H54 (cell line): ENCODE measurements around the gene FHIT.
"Not testable (repeated sequence)": the region's sequence is repeated elsewhere in the genome, so short reads cannot be mapped to it uniquely, and the experiment has no call there.

ENCODE experiments used
- DNase-seq: peaks from one replicate; pipeline ENCODE4 v3.0.0; 2011; ENCODE audit warnings: low spot score, mixed read lengths; ENCODE audit not compliant: insufficient read length
- FAIRE-seq: peaks from 3 replicates; lab custom pipeline; 2011; peaks lifted over from hg19 to GRCh38; lab: Jason Lieb, UNC
- POLR2A ChIP-seq: IDR thresholded peaks from 2 replicates; pipeline ENCODE4 v1.6.1; 2011; ENCODE audit warnings: low read depth, mild to moderate bottlenecking, low read length

The FHIT gene

DNA sequence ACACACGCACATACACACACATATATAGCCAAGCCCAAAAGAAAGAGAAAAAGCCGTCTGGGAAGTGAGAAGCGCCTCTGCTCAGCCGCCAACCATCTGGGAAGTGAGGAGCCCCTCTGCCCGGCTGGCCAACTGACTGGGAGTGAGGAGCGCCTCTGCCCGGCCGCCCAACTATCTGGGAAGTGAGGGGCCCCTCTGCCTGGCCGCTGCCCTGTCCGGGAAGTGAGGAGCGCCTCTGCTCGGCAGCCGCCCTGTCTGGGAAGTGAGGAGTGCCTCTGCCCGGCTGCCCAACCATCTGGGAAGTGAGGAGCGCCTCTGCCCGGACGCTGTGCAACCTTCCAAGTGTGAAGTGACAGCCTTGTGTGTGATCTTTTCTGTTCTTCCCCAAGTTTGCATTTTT lies 49.2 kb downstream of the FHIT start:
- FAIRE-seq = no peak
- DNase-seq = no peak
- no peak for TF ChIP-seq POLR2A

DNA sequence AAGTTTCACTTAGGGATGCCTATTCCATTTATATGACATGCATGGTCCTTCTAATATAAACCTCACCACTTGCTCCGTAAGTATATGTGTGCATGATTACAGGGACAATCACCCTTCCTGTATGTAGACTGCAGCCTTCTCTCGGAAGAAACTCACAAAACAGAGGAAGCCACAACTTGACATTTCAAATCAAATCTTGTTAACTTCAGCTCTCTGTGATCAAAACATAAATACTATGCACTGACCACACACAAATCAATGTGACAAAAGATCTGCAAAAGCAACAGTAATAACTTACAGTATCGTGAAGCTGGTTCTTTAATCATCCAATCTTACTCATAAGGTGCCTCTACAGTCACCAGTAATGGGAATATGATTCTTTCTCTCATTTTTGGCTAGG lies 50.2 kb downstream of the FHIT start:
- DNase-seq = no peak
- FAIRE-seq = no peak
- TF ChIP-seq POLR2A = no peak

DNA sequence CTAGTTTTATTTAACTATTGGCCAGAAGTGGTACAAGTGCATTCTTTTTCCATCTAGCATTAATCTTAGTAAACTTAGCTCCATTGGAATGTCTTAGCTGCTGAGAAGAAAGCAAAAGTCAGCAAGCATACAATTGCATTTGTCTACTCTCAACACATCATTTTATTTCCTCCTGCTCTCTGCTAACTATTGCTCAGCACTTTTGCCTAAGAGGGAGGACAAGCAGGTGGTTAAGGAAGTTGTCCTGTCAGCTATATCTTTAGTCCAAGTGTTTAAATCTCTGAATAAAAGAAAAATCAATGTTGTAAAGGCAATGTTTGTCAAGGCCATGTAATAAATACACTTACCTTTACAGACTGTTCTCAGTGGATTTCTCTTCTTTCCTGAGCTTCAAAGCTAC lies 51.0 kb downstream of the FHIT start:
- FAIRE-seq (no peak), DNase-seq (no peak)
- no peak for TF ChIP-seq POLR2A

DNA sequence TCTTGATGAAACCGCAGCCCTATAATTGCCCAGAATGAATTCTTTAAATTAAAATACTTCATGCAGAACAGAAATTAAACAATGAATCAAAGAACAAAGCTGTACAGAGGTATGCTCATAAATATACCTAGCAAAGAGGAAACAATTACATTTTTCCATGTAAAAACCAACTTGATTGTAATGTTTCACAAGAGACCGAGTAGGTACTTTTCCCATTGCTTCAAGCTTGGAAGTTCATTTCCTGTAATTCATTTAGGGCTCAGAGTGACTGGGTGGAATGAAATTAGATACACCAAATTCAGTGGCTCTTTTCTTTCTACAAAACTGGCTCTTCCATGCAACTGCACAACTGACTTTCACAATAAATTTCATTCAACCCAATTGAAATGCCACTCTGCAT lies 51.4 kb downstream of the FHIT start:
- FAIRE-seq (no peak), DNase-seq (no peak)
- no peak for TF ChIP-seq POLR2A

DNA sequence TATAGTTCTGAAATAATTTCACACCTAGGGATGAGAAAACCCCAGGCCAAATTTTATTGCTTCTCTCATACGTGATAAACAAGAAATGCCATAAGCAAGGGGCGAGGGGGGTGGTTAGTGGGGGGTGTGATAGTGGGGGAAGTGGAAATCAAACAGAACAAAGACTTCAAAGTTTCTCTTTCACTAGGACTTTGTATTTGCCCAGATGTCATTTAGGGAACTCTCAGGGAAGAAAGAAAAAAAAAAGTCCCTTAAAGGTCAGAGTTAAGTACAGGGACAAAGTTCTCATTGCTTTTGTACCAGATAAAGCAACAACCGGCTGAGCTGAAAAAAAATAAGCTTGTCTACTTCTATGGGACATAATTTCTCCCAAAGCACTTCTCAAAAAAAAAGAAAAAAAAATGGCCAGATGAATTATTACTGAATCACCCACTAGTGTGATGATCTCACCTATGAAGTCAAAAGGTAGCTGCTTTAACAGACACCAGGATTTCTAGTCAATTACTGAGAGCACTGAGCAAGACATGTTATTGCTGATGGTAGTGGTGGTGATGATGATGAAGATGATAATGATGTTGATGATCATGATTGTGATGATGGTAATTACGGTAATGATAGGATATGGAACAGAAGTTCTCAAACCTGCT lies 56.2 kb downstream of the FHIT start:
- FAIRE-seq (no peak), DNase-seq (no peak)
- no peak for TF ChIP-seq POLR2A

DNA sequence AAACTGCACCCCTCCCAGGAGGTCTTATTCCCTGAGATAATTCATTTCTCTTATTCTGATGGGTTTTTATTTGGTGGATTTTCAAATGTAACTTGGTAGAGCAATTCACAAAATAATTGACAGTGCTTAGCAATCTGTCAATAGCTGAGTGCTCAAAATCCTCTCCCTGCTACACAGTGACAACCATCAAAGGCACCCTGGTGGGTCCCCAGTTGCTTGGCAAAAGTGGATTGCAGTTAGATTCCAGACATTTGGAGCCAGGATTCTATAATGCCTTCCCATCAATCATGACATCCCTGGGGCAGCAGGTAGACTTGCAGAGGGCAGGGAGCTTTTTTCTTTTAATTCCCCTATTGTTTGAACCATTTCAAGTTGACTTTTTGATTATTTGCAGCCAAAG lies 59.0 kb downstream of the FHIT start:
- FAIRE-seq (no peak), DNase-seq (no peak)
- TF ChIP-seq POLR2A = no peak

DNA sequence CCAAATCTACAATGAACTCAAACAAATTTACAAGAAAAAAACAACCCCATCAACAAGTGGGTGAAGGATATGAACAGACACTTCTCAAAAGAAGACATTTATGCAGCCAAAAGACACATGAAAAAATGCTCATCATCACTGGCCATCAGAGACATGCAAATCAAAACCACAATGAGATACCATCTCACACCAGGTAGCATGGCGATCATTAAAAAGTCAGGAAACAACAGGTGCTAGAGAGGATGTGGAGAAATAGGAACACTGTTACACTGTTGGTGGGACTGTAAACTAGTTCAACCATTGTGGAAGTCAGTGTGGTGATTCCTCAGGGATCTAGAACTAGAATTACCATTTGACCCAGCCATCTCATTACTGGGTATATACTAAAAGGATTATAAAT lies 61.0 kb downstream of the FHIT start:
- DNase-seq, FAIRE-seq: not testable (repeated sequence)

DNA sequence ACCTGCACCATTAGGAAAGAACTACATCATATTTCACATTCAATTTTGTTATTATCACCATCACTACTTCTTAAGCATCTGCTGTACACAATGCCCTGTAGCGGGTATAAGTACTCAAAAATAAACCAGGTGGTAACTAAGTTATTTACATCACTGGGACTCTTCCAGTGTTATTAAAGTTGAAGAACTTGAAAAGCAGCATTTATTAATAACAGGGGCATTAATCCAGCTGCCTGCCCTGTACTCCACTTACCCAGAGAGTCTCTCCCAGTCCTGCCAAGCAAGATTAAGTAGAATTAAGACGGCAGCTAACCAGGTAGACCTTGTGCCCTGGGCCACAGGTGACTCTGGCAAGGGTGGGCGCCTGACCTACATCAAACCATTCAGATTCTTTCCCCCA lies 65.2 kb downstream of the FHIT start:
- no peak for TF ChIP-seq POLR2A
- no peak for DNase-seq
- no peak for FAIRE-seq

DNA sequence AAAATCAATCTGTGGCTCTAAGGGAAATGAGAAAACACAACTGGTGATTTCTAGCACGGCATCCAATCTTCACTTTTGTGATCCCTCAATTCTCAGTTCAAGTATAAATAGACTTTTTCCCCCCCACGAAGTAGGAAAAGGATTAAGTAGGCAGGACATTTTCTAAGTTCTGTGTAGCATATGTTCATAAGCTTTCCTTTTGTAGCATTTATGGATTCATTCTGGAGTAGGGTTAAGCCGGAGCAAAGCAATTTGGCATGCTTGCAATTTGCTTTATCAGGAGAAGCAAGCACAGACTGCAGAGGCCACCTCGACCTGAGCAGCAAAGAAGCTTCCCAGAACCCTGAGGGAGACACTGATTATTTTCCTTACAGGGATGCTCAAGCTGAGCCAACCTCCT lies 66.3 kb downstream of the FHIT start:
- no peak for TF ChIP-seq POLR2A
- DNase-seq (no peak), FAIRE-seq (no peak)

DNA sequence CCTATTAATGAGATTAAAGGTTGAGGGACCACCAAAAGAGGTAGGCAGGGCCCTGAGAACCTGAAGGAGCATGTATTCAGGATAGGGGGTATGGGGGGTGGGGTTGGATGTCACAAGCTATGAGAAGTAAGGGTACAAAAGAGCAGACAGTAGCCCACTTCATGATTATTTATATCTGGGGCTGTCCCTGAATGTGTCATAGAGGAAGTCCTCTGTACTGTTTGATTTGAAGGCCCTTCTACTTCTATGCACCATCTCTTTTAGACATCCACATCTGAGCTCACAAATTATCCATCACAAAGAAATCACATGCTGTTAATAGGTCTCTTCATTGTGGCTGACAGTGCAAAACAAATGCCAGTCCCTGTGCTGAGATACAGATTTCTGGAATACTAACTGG lies 68.6 kb downstream of the FHIT start:
- FAIRE-seq = no peak
- DNase-seq = no peak
- no peak for TF ChIP-seq POLR2A

DNA sequence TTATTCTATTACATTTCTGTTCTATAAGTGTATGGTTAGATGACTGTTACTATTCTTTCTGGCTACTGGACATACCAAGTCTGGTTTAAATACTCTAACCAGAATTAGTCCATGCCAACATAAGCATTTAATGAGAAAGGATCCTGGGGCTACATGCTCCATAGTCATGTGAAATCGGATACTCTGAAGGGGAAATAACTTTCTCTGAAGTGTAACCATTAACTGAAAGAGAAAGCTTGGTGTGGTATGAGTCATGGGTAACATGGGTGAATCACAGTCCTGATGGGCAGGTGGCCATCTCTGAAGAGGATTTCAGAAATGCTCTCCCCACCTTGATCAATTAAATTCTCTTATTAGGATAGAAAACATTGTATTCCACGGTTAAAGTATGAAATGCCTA lies 69.4 kb downstream of the FHIT start:
- FAIRE-seq (peak; percentile 71), DNase-seq (peak; percentile 9)

DNA sequence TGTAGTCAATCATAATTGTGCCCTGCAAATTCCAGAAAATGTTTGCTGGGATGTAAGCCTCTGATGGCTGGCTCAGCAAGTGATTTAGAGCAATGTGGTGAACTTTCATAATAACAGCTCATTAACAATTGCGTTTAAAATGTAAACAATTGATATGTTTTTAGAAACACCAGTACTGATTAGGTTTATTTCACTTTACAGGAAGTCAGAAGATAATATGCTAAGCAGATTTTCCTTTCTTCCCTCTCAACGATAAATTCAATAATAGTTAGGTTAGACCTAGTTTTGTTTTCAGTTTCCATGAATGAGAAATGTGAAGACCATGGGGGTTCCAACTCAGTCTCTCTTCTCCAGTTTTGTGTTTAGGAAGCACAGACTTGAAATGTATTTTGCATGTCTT lies 71.0 kb downstream of the FHIT start:
- DNase-seq (no peak), FAIRE-seq (no peak)
- no peak for TF ChIP-seq POLR2A

More for the DNA sequence above, 69.4 kb downstream of the FHIT start:
- no peak for TF ChIP-seq POLR2A

DNA sequence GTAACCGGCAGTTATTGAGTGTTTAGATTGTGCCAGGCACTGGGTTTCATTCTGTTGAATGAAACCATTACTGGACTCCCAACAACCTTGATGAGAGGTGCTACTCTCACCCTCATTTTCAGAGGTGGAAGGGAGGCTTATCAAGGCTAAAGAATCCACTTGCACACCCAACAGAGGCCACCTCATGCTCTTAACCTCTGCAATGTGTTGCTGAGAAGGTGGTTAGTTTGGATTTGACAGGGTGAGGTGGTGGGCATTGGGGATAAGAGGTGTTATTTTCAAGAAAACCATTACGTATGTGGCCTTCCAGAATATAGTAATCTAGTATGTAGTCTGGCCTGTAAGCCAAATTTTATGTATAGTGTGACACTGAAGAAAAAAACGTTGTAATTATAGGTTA lies 73.1 kb downstream of the FHIT start:
- TF ChIP-seq POLR2A = no peak
- DNase-seq (no peak), FAIRE-seq (no peak)

DNA sequence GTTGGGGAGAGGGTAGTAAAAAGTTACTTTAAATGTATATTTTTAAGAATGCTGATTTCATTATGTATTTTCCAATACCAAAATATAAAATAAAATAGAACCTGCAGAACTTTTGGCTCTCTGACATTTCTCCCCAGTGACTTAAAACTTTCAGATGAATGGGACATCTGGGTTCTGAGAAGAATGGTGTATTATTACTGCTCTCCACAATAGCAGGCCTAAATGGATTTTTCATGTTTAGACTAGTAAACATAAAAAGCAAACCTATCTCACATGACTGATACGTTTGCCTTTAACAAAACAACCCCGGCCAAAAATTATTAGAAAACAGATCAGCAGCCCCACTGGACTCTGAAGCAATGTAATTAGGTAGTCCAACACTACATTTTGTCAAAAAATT lies 73.8 kb downstream of the FHIT start:
- TF ChIP-seq POLR2A = no peak
- DNase-seq (no peak), FAIRE-seq (no peak)

DNA sequence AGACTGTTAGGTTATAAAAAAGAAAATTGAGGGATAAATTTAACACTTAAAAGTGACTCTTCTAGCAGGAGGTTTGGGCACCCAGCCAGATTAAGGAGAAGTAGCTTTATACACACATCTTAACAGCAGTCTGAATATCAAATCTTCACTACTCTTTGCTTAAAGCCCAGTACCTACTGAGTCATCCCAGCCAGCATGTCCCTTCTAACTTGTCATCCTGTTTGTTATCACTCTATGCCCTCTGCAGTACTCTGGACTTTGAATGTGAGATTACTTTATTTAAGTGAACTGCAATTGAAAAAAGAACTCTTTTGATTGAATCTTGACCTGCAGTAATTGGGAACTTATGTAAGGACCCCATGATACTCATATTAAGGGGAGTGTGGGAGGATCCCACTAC lies 77.6 kb downstream of the FHIT start:
- DNase-seq (no peak), FAIRE-seq (no peak)
- TF ChIP-seq POLR2A = no peak

DNA sequence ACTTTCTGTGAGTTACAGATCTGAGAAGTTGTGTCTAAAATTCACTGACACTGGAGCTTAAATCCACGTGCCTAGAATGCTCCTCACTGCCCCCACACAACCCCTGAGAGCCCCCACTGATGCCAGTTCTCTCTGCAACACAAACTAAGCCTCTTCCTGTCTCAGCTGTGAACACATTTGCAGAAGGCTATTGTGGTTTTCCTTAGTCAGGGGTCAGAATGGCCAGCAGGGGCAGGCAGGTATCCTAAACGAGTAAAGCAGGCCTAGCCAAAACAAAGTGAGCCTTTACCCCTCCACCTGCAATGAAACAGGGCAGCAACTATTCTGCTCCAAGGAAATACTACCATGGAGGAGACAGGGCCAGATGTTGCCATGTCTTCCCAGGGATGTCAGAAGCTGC lies 78.6 kb downstream of the FHIT start:
- no peak for DNase-seq
- no peak for FAIRE-seq
- no peak for TF ChIP-seq POLR2A
